Colonic mucosa (tissue), 4 donors: ENCODE results near the gene LOX. TPM values are rescaled to one million over a fixed set of nuclear protein-coding genes. Genes with fewer than 3 reads are reported as not detected.

Experiments
- DNase-seq: peaks from one replicate; pipeline ENCODE4 v3.0.0-alpha.2; 2020
- H3K27ac ChIP-seq: fragments of 200-600 bp; one replicate; pipeline ENCODE4 v1.8.0; 2021
- H3K27me3 ChIP-seq: fragments of 200-600 bp; one replicate; pipeline ENCODE4 v1.8.0; 2021
- H3K36me3 ChIP-seq: fragments of 200-600 bp; one replicate; pipeline ENCODE4 v1.8.0; 2021
- H3K4me1 ChIP-seq: fragments of 200-600 bp; one replicate; pipeline ENCODE4 v1.8.0; 2021; ENCODE audit warnings: mild to moderate bottlenecking
- H3K4me3 ChIP-seq: fragments of 200-600 bp; one replicate; pipeline ENCODE4 v1.8.0; 2021
- H3K9ac ChIP-seq, 2 donors: one replicate each; pipeline ENCODE4 v1.7.0; 2013; ENCODE audit warnings: control low read depth in 2 of 2, low read depth in 2 of 2, low read length in 2 of 2
- H3K9me3 ChIP-seq: fragments of 200-600 bp; one replicate; pipeline ENCODE4 v1.8.0; 2021
- CTCF ChIP-seq: fragments of 200-600 bp; IDR thresholded peaks from one replicate; pipeline ENCODE4 v1.8.0; 2022; ENCODE audit warnings: antibody characterized with exemption, mild to moderate bottlenecking
- intact Hi-C: fragments of 100-400 bp; cut with DNase I; formaldehyde crosslinking; loops from one replicate; pipeline ENCODE4 v1.14.1; 2022
- total RNA-seq, 2 donors: library from RNA; stranded (reverse); fragmentation: NEBNext Ultra II Directional in 1 of 2; extraction: Animal tissue kit (Norgen Biotek cat#: 25700) in 1 of 2; gene quantifications; one replicate each; pipeline ENCODE4 v1.2.1, GENCODE V29; 2021
- donor health status: healthy.
- donor health status: DM: no; HTN: no; CAD: no.
- donor health status: DM: no; HTN: no; CAD: no.

The LOX gene
- total RNA-seq, 2 donors from 2014 or later = 2.0 to 6.2 TPM

DNA sequence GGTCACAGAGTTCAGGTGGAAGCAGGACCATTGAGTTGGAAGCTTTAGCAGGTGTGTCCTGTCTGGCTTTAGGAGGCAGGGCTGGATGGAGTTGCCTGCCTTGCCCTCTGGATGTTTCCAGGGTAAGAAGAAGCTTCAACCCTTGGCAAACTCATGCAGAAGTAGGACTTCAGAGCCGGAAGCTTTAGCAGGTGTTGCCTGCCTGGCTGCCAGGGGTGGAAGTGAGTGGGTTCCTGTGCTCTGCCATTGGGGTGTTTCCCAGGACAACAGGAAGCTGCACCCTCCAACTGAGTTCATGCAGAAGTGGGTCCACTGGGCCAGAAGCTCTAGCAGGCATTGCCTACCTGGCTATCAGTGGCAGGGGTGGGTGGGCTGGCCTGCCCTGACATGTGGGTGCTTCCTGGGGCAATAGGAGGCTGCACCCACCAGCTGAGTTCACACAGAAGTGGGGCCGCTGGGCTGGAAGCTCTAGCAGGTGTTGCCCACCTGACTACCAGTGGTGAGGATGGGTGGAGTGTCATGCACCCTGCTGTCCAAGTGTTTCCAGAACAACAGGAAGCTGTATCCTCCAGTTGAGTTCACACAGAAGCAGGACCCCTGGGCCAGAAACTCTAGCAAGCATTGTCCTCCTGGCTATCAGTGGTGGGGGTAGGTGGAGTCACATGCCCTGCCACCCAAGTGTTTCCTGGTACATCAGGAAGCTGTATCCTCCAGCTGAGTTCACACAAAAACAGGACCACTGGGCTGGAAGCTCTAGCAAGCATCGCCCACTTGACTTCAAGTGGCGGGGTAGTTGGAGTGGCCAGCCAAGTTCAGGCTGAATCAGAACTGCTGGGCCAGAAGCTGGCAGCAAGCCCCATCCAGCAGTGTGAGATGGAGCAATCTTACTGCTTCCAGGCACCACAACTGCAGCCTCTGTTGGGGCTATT, 24.6 kb downstream of the LOX start:
- no peak overlapping the region for H3K9ac ChIP-seq
- H3K36me3 ChIP-seq = no peaks in the 10 kb centered on the region
- H3K27me3 ChIP-seq = no peaks in the 10 kb centered on the region
- H3K4me3 ChIP-seq = no peak overlapping the region
- H3K27ac ChIP-seq = no peak overlapping the region
- no peaks in the 10 kb centered on the region for H3K4me1 ChIP-seq
- DNase-seq = no peak
- no peak for TF ChIP-seq CTCF
- H3K9me3 ChIP-seq = no peaks in the 10 kb centered on the region
- intact Hi-C loops = no loop called here

DNA sequence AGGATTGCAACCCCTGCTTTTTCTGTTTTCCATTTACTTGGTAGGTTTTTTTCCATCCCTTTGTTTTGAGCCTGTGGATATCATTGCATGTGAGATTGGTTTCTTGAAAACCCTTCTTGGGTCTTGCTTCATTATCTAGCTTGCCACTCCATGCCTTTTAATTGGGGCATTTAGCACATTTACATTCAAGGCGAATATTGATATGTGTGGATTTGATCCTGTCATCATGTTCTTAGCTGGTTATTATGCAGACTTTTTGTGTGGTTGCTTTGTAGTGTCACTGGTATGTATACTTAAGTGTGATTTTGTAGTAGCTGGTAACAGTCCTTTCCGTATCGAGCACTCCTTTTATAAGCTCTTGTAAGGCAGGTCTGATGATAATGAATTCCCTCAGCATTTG, 26.5 kb downstream of the LOX start:
- H3K36me3 ChIP-seq = no peaks in the 10 kb centered on the region
- no peak overlapping the region for H3K4me3 ChIP-seq
- no peak for DNase-seq
- no peak overlapping the region for H3K27ac ChIP-seq
- no peaks in the 10 kb centered on the region for H3K27me3 ChIP-seq
- no peak for TF ChIP-seq CTCF
- no peaks in the 10 kb centered on the region for H3K9me3 ChIP-seq
- intact Hi-C loops = no loop called here
- no peaks in the 10 kb centered on the region for H3K4me1 ChIP-seq
- H3K9ac ChIP-seq = no peak overlapping the region

- no peak overlapping the region for H3K9ac ChIP-seq
- no peak for DNase-seq
- H3K27ac ChIP-seq = no peak overlapping the region
- no peak overlapping the region for H3K4me3 ChIP-seq
- no peaks in the 10 kb centered on the region for H3K36me3 ChIP-seq
- H3K4me1 ChIP-seq = no peaks in the 10 kb centered on the region
- intact Hi-C loops = no loop called here
- TF ChIP-seq CTCF = no peak
- H3K9me3 ChIP-seq = no peaks in the 10 kb centered on the region
- H3K27me3 ChIP-seq = no peaks in the 10 kb centered on the region
Observed at GRCh38 chr5:122050959-122051358, 27.1 kb downstream of the LOX start.

GRCh38 chr5:122040636-122041302, 37.3 kb downstream of the LOX start:
- no peak overlapping the region for H3K9ac ChIP-seq
- no peaks in the 10 kb centered on the region for H3K27me3 ChIP-seq
- no peak for DNase-seq
- intact Hi-C loops = no loop called here
- no peaks in the 10 kb centered on the region for H3K36me3 ChIP-seq
- TF ChIP-seq CTCF = no peak
- no peaks in the 10 kb centered on the region for H3K9me3 ChIP-seq
- H3K27ac ChIP-seq = no peak overlapping the region
- H3K4me1 ChIP-seq = no peaks in the 10 kb centered on the region
- no peak overlapping the region for H3K4me3 ChIP-seq

GRCh38 chr5:122036326-122036725, 41.7 kb downstream of the LOX start:
- H3K4me1 ChIP-seq = no peaks in the 10 kb centered on the region
- H3K27me3 ChIP-seq = no peaks in the 10 kb centered on the region
- no peak for DNase-seq
- H3K27ac ChIP-seq = no peak overlapping the region
- intact Hi-C loops = no loop called here
- no peak overlapping the region for H3K4me3 ChIP-seq
- H3K9ac ChIP-seq = no peak overlapping the region
- H3K9me3 ChIP-seq = no peaks in the 10 kb centered on the region
- no peaks in the 10 kb centered on the region for H3K36me3 ChIP-seq
- TF ChIP-seq CTCF = no peak
